Body of pancreas (tissue), 4 donors: ENCODE results near the gene TRMT10B.

Source experiments
- POLR2A ChIP-seq, 3 donors: fragments of 450-650 bp; IDR thresholded peaks; one replicate each; pipeline ENCODE4 v1.6.1; 2016; ENCODE audit warnings: antibody characterized with exemption in 3 of 3, mild to moderate bottlenecking in 2 of 3
- TF ChIP-seq, protein P1 (sequence below), 7 experiments: fragments of 450-650 bp in 4 of 7; fragments of 200-600 bp in 3 of 7; sonication (generic) in 3 of 7; IDR thresholded peaks; one replicate each; pipeline ENCODE4 v1.5.1; 2016 to 2019; ENCODE audit warnings: antibody characterized with exemption in 7 of 7

DNA sequence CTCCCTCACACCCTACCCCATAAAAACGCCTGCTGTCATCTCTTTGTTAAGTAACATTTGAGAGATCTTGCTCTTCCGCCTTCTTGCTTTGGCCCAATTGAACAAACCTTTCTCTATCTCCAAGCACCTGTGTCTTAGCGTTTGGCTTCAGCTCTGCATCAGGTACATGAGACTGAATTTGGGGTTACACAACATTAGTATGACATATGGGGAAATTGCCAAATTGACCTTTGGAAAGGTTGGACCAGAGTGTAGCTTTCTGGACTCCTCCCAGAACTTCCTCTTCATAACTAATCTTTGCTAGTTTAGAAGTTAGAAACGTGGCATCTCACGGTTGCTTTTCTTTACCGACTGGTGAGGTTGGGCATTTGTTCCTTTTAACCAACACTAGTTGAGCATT is 34.7 kb downstream of the TRMT10B start:
- TF ChIP-seq, protein P1, sequence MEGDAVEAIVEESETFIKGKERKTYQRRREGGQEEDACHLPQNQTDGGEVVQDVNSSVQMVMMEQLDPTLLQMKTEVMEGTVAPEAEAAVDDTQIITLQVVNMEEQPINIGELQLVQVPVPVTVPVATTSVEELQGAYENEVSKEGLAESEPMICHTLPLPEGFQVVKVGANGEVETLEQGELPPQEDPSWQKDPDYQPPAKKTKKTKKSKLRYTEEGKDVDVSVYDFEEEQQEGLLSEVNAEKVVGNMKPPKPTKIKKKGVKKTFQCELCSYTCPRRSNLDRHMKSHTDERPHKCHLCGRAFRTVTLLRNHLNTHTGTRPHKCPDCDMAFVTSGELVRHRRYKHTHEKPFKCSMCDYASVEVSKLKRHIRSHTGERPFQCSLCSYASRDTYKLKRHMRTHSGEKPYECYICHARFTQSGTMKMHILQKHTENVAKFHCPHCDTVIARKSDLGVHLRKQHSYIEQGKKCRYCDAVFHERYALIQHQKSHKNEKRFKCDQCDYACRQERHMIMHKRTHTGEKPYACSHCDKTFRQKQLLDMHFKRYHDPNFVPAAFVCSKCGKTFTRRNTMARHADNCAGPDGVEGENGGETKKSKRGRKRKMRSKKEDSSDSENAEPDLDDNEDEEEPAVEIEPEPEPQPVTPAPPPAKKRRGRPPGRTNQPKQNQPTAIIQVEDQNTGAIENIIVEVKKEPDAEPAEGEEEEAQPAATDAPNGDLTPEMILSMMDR (IDR thresholded peaks at IDR 0.05), result no peak
- no peak for TF ChIP-seq POLR2A (IDR thresholded peaks at IDR 0.05)
